Measurements from ENCODE around the gene MEX3C. TPM values are rescaled to one million over a fixed set of nuclear protein-coding genes. Genes with fewer than 3 reads are reported as not detected.

Gene MEX3C
- total RNA-seq, 2 donors from 2014 or later, result 18.8 to 27.4 TPM

DNA sequence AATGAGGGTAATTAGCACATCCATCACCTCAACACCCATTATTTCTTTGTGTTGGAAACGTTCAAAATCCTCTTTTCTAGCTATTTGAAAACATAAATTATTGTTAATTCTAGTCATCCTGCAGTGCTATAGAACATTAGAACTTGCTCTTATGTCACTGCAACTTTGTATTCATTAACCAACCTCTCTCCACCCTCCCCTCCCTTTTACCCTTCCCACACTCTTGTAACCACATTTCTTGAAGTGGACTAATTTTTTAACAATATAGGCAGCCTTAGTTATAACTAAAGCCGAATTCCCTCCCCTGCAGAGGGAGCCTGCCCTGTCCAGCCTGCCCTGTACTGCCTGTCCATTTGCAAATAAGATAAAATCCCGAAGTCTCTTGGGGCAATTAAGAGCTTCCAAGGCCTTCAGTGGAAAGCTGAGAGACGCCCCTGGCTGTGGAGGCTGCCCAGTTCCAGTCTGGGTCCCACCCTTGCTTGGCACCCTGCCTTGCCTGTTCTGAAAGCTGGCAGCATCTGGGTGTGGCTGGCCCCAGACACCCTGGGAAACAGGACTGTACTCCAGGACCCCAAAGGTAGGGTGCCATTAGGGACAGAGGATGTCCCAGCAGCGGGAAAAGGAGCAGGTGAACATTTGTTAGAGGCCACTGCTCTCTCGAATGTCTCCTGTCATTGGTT lies 65.1 kb downstream of the MEX3C start:
- DNase-seq (ENCODE audit: low spot score), result no peak
- intact Hi-C loops (cut with DNase I), result no loop called here

DNA sequence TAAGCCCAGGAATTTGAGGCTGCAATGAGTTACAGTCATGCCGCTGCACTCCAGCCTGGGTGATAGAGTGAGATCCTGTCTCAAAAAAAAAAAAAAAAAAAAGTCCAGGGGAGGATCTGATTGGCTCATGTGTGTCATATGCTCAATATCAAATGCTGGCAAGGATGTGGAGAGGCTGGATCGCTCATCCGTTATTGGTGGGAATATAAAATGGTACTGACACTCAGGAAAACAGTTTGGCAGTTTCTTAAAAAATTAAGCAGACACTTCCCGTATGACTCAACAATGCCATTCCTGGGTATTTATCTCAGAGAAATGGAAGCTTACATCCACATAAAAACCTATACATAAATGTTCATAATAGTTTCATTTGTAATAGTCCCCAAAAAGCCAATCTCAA lies 68.9 kb downstream of the MEX3C start:
- intact Hi-C loops (cut with DNase I), result no loop called here
- no peak for DNase-seq (ENCODE audit: low spot score)

DNA sequence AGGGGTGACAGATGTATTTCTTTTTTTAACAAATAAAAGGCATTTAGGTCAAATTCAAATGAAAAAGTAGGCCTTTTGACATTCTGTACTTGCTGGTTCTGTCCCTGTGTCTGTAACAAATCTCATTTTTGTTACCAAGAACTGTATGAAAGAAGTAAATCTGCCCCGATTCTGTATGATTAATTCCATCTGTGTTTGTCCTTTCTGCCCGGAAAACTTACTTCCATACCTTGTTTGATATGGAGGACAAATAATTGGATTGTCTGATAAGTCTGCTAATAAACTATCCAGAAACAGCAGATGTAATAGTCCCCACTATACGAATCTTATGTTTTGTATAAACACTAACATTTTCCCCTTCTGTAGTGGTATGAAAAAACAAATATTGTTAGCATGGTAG lies 69.8 kb downstream of the MEX3C start:
- intact Hi-C loops (cut with DNase I), result no loop called here
- no peak for DNase-seq (ENCODE audit: low spot score)

DNA sequence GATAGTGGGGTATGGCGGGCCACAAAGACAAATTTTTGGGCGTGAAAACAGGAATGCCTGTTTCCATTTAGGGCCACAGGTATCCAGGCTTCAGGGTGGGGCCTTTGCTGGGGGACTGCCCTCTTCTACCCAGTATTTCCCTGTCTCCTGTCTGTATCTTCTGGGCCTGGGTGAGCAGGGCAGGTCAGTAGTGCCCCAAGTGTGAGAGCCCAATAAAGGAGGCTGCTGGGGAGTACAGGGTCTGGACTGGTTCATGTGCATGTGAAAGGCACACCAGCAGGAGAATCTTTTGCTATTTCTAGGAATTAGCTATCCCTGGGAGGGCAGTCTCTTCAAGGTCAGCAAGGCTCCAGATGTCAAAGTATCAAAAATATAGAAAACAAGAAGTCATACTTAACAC lies 71.5 kb downstream of the MEX3C start:
- intact Hi-C loops (cut with DNase I), result no loop called here
- DNase-seq (ENCODE audit: low spot score), result no peak

Other genes with a start within 250 kb of the MEX3C start
- 1 to 10 TPM; 6.1 to 9.9 TPM for gene ELAC1, start 229.6 kb downstream of the MEX3C start, total RNA-seq
- gene SMAD4, start 167.5 kb downstream of the MEX3C start, total RNA-seq, result 100 to 1,000 TPM; 104 to 122 TPM